NCI-H524 treated with DMSO at 0.1 percent for 48 hours (cell line): ENCODE data around the gene UTF1.
"Not testable (repeated sequence)": the region's sequence is repeated elsewhere in the genome, so short reads cannot be mapped to it uniquely, and the experiment has no call there.

Experiments used
- DNase-seq: peaks from one replicate; lab custom pipeline; 2025; lab: John Stamatoyannopoulos, UW

UTF1 gene

DNA sequence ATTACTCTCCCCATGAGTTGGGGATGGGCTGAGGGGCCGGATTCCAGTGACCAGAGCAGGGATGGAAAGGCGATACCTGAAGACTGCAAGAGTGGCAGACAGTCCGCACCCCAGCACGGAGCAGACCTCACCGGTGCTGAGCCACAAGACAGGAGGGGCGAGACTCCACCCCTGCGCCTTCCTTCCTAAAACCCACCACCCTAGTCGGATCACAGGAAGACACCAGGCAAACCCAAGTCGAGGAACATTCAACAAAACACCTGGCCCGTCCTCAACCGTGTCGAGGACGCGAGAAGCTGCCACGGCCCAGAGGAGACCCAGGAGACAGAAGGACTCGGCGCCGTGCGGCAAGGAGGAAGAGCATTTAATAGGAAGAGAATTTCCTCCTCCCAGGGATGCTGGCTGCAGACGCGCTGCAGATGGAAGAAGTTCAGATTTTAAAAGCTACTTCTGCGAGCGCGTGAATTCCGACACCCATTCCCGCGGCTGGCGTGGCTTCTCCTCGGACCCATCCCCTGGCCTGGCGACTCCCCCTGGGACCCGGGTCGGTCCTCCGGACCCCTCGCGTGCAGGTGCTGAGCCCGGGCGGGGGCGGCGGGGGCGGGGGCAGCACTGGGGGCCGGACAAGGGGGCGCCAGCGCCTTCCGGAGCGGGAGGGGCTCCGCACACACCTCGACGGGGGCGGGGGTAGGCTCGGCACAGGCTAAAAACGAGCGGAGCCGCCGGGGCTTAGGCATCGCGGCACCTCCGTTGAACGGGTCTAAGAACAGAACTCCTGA is 563 bp upstream of the UTF1 start:
- no peak for DNase-seq

DNA sequence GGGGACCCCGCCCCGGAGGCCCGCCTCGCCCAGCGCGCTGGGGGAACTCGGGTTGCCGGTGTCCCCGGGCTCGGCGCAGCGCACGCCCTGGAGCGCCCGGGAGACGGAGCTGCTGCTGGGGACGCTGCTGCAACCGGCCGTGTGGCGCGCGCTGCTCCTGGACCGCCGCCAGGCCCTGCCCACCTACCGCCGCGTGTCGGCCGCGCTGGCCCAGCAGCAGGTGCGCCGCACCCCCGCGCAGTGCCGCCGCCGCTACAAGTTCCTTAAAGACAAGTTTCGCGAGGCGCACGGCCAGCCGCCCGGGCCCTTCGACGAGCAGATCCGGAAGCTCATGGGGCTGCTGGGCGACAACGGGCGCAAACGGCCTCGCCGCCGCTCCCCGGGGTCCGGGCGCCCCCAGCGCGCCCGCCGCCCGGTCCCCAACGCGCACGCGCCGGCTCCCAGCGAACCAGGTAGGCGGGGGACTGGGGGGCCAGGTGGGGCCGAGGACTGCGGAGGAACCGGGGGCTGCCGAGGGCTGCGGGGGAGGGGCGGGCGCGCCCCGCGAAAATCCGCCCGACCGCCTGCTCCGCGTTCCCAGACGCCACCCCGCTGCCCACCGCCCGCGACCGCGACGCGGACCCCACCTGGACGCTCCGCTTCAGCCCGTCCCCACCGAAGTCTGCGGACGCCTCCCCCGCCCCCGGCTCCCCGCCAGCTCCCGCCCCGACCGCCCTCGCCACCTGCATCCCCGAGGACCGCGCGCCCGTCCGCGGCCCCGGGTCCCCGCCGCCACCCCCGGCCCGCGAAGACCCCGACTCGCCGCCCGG is 574 bp downstream of the UTF1 start:
- no peak for DNase-seq

DNA sequence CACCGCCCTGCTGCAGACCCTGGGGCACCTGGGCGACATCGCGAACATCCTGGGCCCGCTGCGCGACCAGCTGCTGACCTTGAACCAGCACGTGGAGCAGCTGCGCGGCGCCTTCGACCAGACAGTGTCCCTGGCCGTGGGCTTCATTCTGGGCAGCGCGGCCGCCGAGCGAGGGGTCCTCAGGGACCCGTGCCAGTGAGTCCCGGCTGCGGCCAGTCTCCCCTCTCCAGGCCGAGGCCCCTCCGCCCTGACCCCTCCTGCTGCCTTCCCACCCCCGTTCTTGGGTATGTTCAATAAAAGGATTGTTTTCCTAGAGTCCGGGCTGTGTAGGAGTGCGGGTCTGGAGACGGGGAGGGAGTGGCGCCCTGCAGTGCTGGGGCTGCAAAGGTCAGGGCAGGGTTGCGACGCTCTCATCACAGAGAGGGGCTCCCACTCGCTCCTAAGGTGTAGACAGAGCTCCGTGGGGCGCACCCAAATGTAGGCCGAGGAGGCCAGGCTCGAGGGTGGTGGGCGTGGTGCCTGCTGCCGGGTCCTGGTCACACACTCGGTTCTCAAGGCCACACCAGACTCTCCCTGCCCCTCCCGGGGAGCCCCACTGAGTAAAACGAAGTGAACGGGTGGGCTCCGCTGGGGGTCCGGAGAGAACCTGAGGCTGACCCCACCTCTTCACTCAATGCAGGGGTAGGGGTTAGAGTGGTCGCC is 1.4 kb downstream of the UTF1 start:
- DNase-seq, result no peak

DNA sequence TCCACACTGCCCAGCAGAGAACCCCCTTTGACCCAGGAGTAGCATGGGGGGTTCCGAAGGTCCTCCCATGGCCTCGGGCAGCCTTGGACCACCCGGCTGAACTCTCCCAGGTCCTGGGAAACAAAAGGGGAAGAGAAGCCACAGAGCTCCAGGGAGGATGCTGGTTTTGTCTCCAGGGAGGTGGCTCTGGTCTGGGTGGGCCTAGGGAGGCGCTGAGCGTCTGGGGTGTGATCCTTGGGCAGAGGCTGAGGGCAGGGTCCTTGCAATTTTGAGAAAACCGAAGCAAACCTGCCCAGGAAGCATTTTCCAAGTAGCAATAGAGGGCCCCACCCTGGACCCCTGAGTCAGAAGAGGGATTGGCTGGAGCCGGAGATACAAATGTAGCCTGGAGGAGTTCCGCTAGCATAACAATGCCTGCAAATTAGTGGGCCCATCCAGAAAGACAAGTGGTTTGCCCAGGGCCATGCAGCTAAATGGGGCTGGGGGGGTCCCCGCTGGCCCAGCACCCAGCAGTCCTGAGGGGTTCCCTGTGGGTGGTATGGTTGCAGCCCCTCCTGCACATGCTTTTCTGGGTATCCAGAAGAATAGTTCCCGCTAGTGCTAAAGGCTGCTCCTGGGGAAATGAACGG is 2.0 kb downstream of the UTF1 start:
- no peak for DNase-seq

DNA sequence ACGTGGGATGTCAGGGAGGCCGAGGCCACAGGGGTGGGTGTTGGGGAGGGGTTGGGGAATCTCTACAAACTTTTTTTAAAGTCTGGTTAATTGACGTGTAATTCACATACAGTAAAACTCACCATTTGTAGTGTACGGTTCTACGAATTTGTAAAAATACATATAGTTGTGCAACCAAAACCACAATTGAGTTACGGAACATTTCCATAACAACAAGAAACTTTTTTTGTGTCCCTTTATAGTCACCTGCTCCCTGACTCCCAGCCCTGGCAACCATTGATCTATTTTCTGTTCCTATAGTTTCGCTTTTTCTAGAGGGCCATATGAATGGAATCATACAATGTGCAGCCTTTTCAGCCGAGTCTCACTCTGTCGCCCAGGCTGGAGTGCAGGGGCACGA is 4.8 kb downstream of the UTF1 start:
- not testable (repeated sequence) for DNase-seq

DNA sequence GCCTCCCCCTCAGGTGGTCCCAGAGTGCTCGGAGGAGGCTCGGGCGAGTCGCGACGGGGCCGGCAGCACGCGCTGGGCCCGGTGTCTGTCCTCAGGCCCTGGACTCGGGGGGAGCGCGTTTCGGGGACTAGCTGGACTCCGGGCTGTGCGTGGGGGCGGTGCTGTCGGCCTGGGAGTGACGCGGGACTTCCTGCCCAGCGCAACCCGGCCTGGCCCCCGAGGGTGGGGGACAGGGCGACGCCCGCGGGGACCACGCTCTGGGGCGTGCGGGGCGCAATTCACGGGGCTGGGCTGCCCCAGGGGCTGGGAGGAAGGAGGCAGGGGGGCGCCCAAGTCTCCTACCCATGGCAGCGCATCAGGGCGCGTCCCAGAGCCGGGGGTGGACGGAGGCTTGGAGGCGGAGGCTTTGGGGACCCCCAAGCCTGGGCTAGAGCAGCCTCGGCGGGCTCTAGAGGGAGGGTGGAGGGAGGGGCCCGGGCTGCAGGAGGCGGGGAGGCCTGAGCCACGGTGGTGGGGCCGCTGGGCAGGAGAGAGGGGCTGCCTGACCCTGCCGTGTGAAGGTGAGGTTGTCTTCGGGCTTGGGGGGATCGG is 5.3 kb downstream of the UTF1 start:
- DNase-seq, result no peak

DNA sequence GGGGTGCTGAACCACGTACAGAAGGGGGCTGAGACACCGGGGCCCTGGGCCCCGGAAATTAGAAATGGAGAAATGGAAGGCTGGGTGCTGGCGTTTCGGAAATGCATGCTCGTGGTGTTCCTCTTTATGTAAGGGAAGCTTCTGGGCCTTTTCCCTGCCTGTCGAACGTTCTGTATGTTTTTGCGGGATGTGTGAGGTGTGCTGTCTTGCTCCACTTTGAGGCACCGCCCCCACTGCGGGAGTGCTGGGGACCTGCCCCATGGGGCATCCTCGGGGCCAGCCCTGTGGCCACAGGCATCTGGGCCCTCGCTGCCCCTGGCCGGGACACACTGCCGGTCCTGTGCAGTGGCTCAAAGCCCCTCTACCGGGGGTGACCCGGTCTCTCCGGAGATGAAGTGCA is 5.9 kb downstream of the UTF1 start:
- DNase-seq, result no peak

DNA sequence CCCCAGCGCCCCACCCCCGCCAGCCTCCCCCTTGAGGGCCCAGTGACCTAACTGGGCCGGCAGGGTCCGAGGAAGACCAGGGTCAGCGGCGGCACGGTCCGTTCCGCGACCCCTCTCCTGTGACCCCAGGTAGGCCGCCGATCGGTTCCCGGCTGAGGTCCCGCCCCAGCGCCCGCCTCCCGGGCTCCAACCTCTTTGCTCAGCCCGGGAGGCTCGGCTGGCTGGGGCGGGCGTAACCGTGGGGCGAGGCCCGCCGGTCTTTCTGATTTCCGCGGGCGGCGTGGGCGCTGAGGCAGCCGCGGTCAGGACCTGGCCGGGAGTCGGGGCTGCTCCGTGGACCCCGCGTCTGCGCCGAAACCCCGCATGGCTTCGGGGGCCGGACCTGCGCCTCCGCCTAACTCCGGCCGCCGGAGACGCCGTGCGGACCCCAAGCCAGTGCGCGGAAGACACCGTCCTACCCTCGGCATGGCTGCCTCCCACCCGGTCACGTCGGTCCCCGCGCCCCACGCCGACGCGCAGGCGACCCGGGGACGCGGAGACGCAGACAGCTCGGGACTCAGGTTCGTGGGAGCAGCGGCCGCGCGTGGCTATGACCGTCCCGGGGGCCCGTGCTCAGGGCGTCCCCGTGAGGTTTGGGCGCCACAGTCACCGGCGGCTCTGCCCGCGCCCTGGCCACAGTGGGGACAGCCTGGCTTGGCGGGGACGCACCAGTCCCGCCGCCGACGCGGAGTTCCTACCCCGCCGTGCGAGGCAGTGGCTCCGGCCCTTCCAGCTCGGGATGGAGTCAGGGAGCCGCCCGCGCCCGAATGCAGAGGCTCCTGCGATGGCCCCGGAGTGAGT is 6.6 kb downstream of the UTF1 start:
- DNase-seq, result no peak

DNA sequence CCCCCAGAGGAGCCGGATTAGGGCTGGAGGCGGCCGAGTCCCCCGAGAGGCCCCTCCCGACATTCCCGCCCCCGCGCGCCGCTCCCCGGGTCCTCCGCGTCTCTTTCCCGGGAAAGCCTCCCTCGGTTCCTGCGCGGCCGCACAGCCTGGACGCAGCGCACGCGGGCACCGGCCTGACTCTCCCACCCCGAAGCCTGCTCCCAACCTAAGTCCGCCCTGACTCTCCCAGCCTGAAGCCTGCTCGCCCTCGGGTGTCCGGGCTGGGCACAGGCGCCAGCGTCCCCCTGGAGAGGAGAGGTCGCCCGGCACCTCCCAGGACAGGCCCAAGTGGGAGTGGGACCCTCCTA is 7.2 kb downstream of the UTF1 start:
- DNase-seq, result no peak

DNA sequence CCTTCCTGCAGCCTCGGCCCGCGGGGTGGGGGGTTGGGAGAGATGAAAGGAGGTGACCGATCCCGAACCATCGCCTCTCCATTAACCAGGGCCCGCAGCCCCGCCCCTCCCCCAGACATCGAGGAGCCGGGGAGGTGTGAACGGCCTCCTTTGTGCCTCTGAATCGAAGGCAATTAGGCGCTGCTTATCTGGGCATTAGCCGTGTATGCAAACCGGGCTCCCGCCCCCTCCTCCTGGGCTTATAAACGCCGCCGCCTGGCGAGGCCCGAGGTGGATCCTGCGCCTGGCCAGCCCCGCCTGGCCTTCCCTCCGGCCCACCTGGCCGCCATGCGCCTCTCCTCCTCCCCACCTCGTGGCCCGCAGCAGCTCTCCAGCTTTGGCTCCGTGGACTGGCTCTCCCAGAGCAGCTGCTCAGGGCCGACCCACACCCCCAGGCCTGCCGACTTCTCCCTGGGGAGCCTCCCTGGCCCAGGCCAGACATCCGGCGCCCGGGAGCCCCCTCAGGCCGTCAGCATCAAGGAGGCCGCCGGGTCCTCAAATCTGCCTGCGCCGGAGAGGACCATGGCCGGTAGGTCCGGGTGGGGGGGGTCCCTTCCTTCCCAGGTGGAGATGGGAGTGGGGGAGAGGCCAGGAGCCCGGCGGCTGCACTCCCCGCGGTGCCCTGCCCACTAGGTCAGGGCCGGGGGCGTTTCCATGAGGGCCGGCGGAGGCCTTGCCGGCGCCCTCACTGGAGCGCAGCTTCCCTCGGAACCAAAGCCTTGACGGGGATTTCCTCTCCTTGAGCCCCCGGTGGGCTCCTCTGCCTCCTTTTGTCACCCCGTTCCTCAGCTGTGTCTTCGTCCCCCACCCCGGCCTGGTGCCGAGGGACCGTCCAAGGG is 7.8 kb downstream of the UTF1 start, which contains the start of gene VENTX:
VENTX (plus strand) TSS at position 268 of the 878 bp plus-strand sequence; CDS start at position 328, 60 bp downstream.
- no peak for DNase-seq

DNA sequence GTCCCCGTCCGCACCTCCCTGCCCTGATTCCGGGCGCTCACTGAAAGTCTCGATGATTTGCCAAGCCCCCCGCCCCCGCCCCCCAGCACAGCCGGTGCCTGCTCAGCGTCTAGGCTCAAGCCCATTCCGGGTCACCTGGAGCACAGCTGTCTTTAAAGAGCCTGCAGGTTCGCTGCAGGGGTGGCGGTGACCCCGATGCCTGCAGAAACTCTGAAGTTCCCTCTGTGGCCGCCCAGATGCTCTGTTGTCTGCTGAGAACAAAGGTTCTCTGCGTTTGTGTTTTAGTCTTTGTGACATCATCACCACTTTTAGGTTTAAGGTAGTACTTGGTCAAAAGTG is 8.4 kb downstream of the UTF1 start:
- DNase-seq, result no peak

DNA sequence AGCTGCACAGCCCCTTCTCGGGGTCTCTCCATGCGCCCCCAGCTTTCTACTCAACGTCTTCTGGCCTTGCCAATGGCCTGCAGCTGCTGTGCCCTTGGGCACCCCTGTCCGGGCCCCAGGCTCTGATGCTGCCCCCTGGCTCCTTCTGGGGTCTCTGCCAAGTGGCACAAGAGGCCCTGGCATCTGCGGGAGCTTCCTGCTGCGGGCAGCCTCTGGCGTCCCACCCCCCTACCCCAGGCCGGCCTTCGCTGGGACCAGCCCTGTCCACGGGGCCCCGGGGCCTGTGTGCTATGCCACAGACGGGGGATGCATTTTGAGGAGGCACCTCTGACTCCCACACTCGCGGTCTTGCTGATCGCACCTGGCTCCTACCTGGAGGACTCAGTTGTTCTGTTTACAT is 10.0 kb downstream of the UTF1 start:
- no peak for DNase-seq

DNA sequence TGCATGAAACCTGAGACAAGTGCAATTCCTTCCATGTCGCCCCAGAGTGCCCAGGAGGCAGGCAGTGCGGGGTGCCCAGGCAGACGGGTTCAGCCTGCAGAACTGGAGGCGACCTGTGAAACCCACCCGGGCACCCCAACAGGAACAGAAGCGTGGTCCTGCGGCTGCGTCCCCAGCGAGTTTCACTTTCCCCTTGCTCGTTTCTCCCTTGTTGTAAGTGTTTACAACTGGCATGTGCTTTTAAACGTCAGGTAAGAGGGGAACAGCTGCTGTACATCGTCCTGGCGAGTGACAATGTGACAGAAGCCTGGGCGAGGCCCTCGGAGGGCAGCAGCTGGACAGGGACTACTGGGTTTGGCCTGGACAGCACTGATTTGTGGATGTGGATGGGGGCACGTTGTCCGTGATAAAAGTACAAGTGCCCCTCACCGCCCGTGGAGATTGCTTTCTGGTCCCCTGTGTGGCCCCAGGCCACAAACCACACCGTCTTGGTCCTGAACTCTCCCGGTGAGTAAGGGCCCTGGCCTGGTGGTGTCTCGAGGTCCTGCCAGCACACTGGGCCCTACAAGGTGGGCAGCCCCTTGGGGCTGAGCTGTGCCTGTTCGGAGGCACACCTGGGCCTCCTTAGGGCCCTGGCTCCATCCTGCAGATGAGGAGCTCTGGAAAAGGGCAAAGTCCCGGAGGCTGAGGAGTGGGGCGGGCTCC is 11.6 kb downstream of the UTF1 start:
- no peak for DNase-seq

DNA sequence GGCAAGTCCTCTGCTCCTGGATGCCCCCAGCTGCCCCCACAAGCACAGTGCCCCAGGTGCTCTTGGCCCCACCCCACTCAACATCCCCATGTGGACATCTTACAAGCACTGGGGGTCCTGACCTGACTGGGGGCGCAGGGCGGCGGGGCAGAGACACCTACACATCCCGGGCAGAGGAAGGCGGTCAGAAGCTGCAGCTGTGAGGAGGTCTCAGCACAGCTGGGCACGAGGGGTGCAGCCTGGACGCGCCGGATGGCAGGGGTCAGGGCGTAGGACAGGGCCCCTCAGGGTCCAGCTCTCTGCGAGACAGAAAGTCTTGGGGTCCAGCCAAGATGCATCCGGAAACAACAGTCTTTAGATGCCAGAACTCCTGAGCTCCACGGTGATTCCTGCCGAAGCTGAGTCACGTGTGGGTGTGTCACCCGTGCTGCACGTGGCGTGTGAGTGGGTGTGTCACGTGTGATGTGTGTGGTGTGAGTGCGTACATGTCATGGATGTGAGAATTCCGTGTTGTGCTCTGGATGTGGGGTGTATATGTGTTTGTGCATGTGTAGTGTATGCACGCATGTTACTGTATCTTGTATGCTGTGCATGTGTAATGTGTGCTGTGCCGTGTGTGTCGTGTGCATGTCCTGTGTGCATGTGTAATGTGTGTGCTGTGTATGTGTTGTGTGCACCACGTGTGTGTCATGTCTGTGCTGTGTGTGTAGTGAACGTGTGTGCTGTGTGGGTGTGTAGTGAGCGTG is 12.8 kb downstream of the UTF1 start:
- no peak for DNase-seq

DNA sequence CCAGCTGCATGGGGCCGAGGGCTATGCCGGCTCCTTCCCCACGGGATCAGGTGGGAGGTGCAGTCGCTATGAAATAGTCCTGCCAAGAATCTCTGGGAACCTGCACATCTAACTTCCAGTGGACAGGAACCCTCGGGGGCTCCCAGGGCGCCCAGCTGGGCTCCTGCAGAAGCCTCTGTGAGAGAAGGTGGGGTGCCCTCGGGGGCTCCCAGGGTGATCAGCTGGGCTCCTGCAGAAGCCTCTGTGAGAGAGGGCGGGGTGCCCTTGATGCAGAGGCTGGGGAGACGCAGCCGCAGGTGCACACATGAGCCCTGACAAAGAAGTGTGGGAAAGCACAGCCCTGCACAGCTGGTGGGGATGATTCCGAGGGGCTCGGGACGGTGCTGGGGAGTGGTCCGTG is 13.6 kb downstream of the UTF1 start:
- no peak for DNase-seq

DNA sequence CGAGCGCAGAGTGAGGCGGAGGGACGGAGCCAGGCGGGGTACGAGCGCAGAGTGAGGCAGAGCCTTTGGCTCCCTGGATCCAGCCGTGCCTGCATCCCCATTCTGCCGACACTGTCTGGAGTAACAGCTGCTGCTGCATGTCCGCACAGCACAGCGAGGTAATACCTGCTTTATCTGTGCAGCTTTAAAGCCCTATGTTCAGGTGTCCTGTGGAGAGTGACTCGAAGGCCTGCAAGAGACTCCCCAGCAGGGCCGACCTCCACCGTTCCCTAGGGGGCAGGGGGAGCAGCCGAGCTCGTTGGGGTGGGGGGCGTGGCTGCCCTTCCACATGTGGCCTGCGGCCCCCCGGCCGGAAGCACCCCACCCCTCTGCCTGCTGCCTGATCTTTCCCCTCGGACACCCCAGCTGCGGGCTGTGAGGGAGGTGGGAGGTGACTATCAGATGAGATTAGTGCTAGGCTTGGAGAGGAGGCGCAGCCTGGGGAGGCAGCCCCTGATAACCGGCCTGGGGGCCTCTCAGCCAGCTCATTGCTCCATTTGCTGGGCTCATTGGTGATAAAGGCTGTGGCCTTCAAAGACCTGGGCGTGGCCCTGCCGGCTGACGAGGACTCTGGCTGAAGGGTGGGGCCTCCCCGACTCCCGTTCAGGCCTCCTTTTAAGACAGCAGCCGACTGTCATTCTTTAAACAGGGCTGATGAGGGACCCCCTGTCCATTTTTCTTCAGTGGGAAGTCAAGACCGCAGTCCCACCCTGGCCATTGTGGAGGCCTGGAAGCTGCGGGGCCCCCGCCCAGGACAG is 15.6 kb downstream of the UTF1 start:
- no peak for DNase-seq

DNA sequence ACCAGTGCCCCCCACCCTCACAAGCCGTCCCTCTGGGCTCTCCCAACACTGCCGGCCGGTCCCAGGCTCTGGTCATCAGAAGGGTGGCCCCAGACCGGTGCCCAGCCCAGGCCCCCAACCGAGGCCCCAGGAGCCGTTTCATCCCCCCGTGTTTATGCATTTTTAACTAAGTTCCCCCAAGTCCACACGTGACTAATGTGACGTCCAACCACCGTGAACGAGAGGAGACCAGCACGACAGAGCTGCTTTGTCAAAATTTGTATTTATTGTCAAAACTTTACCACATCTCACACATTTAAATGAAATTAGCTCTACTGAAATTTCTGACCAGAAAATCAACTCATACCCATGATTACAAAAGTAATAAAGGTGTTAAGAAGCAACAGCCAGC is 16.2 kb downstream of the UTF1 start:
- DNase-seq, result no peak
